Neural progenitor cell (in vitro differentiated cells): Measurements from ENCODE around the gene GALNT18.

Source experiments
- CTCF ChIP-seq: fragments of 200-600 bp; sonication (generic); IDR thresholded peaks from 2 replicates; pipeline ENCODE4 v1.5.1; 2017; ENCODE audit warnings: antibody characterized with exemption, mild to moderate bottlenecking
- EZH2phosphoT487 ChIP-seq: fragments of 200-600 bp; sonication (generic); IDR thresholded peaks from 2 replicates; pipeline ENCODE4 v1.6.1; 2017; ENCODE audit warnings: antibody characterized with exemption

GRCh38 chr11:11580012-11580411 is 41.8 kb downstream of the GALNT18 start:
- TF ChIP-seq EZH2phosphoT487: no peak
- no peak for TF ChIP-seq CTCF
